ENCODE data around the gene MPP2. TPM values are rescaled to one million over a fixed set of nuclear protein-coding genes. Genes with fewer than 3 reads are reported as not detected.
A peak's percentile ranks its signal among the peaks of the same experiment; 100 is the strongest.

The MPP2 gene
- total RNA-seq, 5 donors from 2014 or later (not counting 1 experiment from before 2014, with no cell fraction given), result 1.6 to 5.6 (median 3.2) TPM

DNA sequence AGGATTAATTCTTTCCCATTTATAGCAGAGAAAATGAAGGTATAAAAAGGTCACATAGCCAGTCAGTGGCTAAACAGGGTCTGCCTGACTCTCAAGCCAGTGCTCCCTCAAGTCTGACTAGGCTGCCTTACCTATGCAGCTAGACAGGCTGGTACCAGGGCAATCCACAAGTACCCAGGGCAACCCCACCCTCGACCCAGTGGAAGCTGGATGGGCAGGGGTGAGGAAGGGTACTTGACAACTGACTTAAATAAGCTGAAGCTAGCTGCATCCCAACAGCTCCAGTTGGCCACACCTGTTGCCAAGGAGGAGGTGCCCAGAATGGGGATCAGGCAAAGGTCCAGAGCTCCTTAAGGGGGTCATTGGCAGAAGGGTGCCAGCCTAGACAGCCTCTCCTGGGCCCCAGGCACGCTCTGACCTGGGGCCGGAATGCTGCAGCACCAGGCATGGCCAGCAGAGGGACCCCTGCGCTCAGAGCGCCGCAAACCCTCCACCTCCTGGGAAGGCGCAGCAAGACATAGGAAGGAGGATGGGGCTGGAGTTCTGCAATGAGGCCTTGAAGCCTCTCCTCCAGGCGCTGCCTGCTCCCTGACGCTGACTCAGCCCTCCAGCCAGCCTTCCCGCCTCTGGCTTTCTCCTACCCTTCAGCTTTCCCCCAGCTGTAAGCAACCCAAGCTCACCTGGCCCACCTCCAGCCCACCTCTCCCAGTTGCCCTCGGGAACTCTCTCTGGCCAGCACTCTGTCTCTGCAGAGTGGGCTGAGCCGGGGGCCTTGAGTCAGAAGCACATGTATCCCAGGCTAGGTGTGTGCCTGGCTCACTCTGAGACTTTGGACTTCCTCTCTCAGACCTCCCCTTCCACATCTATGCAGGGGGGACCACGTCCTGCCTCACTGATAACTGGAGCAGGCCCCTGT, 28.8 kb downstream of the MPP2 start:
- H3K9me3 ChIP-seq, result no peaks in the 10 kb centered on the region
- Mint-ChIP-seq H3K4me3 (no peak overlapping the region), H3K9me3 (no peaks in the 10 kb centered on the region), H3K4me1 (peaks cover 2 to 9% (median 3%) of the 10 kb centered on the region in 3 donors), H3K36me3 (no peaks in the 10 kb centered on the region), H3K27me3 (peaks cover 0 to 4% of the 10 kb centered on the region in 2 donors), H3K27ac (no peak overlapping the region)
- CTCF ChIA-PET, result interaction anchor here (0.5 to 1.9 kb wide), 9 partner anchors 9 to 403 kb away, joined by 3 to 8 read pairs (median 3); no protein-coding TSS in a partner anchor
- WGBS (ENCODE audit: insufficient coverage), result 28% methylated on average over 9 of the region's 13 CpGs
- H3K27me3 ChIP-seq (replicated peaks in 1 of 2; ENCODE audit: control insufficient read depth in 2 of 2, extremely low read depth in 1 of 2, insufficient read depth in 2 of 2, low read length in 1 of 2), result peaks cover 0 to 35% of the 10 kb centered on the region in 2 experiments
- DNase-seq (peak in 30 of 35 experiments; percentile 16 to 77 (median 46)), ATAC-seq (replicated peaks in 1 of 4) (peak; percentile 79 to 89 (median 84))
- H3K4me1 ChIP-seq (ENCODE audit: control insufficient read depth in 1 of 2, extremely low read depth in 1 of 2, insufficient read depth in 2 of 2, low read length in 2 of 2), result peaks cover 0 to 7% of the 10 kb centered on the region in 2 experiments
- H3K27ac ChIP-seq (ENCODE audit: low read length), result no peak overlapping the region
- POLR2A ChIA-PET, result no interaction called here
- no peak overlapping the region for H3K4me3 ChIP-seq (ENCODE audit: control insufficient read depth in 1 of 2, extremely low read depth in 1 of 2, low read length in 1 of 2)
- H3K36me3 ChIP-seq (ENCODE audit: control insufficient read depth in 2 of 2, extremely low read depth in 1 of 2, insufficient read depth in 1 of 2, low read length in 1 of 2), result no peaks in the 10 kb centered on the region

DNA sequence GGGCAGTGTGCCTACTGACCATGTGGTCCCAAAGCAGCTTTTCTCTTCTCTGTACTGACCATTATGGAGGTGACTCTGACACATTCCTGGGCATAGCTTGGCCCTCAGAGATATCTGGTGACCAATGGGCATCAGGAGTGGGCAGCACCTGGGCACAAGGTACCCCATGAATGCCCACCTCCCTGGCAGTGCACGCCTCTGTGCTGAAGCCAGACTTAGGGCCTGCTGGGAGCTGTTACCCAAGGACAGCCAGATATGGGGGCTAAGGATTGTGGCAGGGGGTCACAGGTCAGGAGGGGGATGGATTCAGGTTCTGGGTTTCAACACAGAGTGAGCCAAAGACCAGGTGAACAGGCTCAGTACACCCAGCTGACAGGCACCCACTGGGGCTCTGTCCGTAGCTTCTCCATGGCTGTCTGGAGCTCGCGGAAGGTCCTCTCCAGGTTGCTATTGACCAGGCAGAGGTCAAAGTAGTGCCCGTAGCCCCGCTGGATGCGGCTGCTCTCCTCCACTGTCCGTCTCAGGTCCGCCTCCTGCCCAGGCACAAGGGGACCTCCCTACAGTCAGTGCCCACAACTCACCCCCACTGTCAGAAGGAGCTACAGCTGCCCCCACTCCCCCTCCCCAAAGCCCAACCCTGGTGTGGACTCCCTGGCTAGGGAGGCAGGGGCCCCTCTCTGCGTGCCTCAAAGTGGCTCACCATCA, 29.7 kb downstream of the MPP2 start:
- peaks cover 0 to 7% of the 10 kb centered on the region in 2 experiments for H3K4me1 ChIP-seq (ENCODE audit: control insufficient read depth in 1 of 2, extremely low read depth in 1 of 2, insufficient read depth in 2 of 2, low read length in 2 of 2)
- Mint-ChIP-seq H3K27me3 (peaks cover 0 to 8% of the 10 kb centered on the region in 2 donors), H3K36me3 (no peaks in the 10 kb centered on the region), H3K9me3 (no peaks in the 10 kb centered on the region), H3K4me1 (peaks cover 2 to 9% (median 3%) of the 10 kb centered on the region in 3 donors), H3K27ac (no peak overlapping the region), H3K4me3 (no peak overlapping the region)
- CTCF ChIA-PET, result interaction anchor here (0.6 to 1.9 kb wide), 8 partner anchors 10 to 166 kb away, joined by 3 to 8 read pairs (median 3); no protein-coding TSS in a partner anchor
- no peak overlapping the region for H3K27ac ChIP-seq (ENCODE audit: low read length)
- DNase-seq (no peak), ATAC-seq (replicated peaks in 1 of 4) (no peak)
- H3K4me3 ChIP-seq (ENCODE audit: control insufficient read depth in 1 of 2, extremely low read depth in 1 of 2, low read length in 1 of 2), result no peak overlapping the region
- POLR2A ChIA-PET, result no interaction called here
- peaks cover 0 to 32% of the 10 kb centered on the region in 2 experiments for H3K27me3 ChIP-seq (replicated peaks in 1 of 2; ENCODE audit: control insufficient read depth in 2 of 2, extremely low read depth in 1 of 2, insufficient read depth in 2 of 2, low read length in 1 of 2)
- H3K36me3 ChIP-seq (ENCODE audit: control insufficient read depth in 2 of 2, extremely low read depth in 1 of 2, insufficient read depth in 1 of 2, low read length in 1 of 2), result no peaks in the 10 kb centered on the region
- WGBS (ENCODE audit: insufficient coverage), result 73% methylated on average over 4 of the region's 10 CpGs
- H3K9me3 ChIP-seq, result no peaks in the 10 kb centered on the region

DNA sequence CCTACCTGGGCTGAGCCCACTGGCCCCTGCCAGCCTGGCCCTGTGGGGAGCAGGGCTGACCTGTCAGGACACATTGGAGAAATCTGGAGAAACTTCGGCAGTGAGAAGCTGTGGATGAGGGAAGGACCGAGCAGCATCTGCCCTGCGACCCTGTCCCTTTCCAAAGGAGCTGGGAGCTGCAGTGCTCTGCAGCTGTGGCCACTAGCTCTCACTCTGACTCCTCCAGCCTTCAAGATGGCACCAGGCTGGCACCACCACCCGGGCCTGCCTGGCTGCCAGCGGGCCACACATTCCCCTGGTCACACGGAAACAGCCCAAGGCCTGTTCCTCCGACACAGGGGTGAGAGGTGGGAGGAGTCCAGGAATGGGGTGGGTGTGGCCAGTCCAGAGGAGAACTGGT, 30.3 kb downstream of the MPP2 start:
- Mint-ChIP-seq H3K9me3 (no peaks in the 10 kb centered on the region), H3K4me3 (no peak overlapping the region), H3K27me3 (peaks cover 4 to 14% of the 10 kb centered on the region in 2 donors), H3K4me1 (peaks cover 2 to 9% (median 3%) of the 10 kb centered on the region in 3 donors), H3K27ac (no peak overlapping the region), H3K36me3 (no peaks in the 10 kb centered on the region)
- no peaks in the 10 kb centered on the region for H3K36me3 ChIP-seq (ENCODE audit: control insufficient read depth in 2 of 2, extremely low read depth in 1 of 2, insufficient read depth in 1 of 2, low read length in 1 of 2)
- DNase-seq (no peak), ATAC-seq (replicated peaks in 1 of 4) (no peak)
- POLR2A ChIA-PET, result no interaction called here
- H3K27ac ChIP-seq (ENCODE audit: low read length), result no peak overlapping the region
- H3K4me1 ChIP-seq (ENCODE audit: control insufficient read depth in 1 of 2, extremely low read depth in 1 of 2, insufficient read depth in 2 of 2, low read length in 2 of 2), result peaks cover 0 to 7% of the 10 kb centered on the region in 2 experiments
- WGBS (ENCODE audit: insufficient coverage), result 83% methylated on average over 4 of the region's 7 CpGs
- peaks cover 0 to 32% of the 10 kb centered on the region in 2 experiments for H3K27me3 ChIP-seq (replicated peaks in 1 of 2; ENCODE audit: control insufficient read depth in 2 of 2, extremely low read depth in 1 of 2, insufficient read depth in 2 of 2, low read length in 1 of 2)
- no peaks in the 10 kb centered on the region for H3K9me3 ChIP-seq
- no peak overlapping the region for H3K4me3 ChIP-seq (ENCODE audit: control insufficient read depth in 1 of 2, extremely low read depth in 1 of 2, low read length in 1 of 2)
- CTCF ChIA-PET, result interaction anchor here (0.6 to 1.3 kb wide), 6 partner anchors 11 to 1297 kb away, joined by 3 to 5 read pairs (median 3); no protein-coding TSS in a partner anchor

DNA sequence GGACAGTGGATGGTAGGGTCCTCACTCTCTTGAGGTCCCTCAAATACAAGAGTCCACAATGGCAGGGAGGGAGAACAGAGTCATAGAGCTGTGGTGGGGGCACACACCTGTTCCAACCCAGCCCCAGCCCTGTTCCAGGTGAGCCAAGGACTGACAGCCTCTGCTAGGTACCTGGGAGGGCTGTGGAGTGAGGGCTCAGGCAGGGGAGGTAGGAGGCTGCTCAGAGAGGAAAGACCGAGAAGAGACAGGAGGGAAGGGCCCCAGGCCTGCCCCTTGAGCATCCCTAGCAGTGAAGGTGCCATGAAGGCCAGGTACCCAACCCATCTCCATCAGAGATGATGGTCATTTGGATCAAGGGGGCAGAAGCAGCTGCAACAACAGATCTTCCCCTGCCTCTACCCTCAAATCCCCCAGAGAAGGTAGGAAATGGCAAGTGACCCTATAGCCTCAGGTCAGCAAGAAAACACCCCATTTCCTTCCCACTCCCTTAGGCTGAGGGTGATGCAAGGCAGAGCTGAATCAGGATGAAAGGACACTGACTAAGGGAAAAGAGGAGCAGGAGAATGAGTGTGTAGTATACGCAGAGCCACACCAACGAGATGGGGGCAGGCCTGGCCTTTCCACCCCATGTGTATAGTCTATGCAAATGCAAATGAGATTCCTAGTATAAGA, 31.7 kb downstream of the MPP2 start:
- no CpG with 5 or more reads among the region's 3 CpGs for WGBS (ENCODE audit: insufficient coverage)
- peaks cover 0 to 31% of the 10 kb centered on the region in 2 experiments for H3K27me3 ChIP-seq (replicated peaks in 1 of 2; ENCODE audit: control insufficient read depth in 2 of 2, extremely low read depth in 1 of 2, insufficient read depth in 2 of 2, low read length in 1 of 2)
- H3K27ac Mint-ChIP-seq, result no peak overlapping the region
- no peak overlapping the region for H3K4me3 Mint-ChIP-seq
- H3K27me3 Mint-ChIP-seq, result peaks cover 4 to 15% of the 10 kb centered on the region in 2 donors
- no peak for DNase-seq
- H3K36me3 Mint-ChIP-seq, result no peaks in the 10 kb centered on the region
- no peak overlapping the region for H3K27ac ChIP-seq (ENCODE audit: low read length)
- H3K9me3 Mint-ChIP-seq, result no peaks in the 10 kb centered on the region
- H3K4me3 ChIP-seq (ENCODE audit: control insufficient read depth in 1 of 2, extremely low read depth in 1 of 2, low read length in 1 of 2), result no peak overlapping the region
- H3K4me1 ChIP-seq (ENCODE audit: control insufficient read depth in 1 of 2, extremely low read depth in 1 of 2, insufficient read depth in 2 of 2, low read length in 2 of 2), result peaks cover 0 to 7% of the 10 kb centered on the region in 2 experiments
- ChIA-PET POLR2A (no interaction called here), CTCF (no interaction called here)
- ATAC-seq (replicated peaks in 1 of 4), result no peak
- H3K9me3 ChIP-seq, result no peaks in the 10 kb centered on the region
- H3K36me3 ChIP-seq (ENCODE audit: control insufficient read depth in 2 of 2, extremely low read depth in 1 of 2, insufficient read depth in 1 of 2, low read length in 1 of 2), result no peaks in the 10 kb centered on the region
- peaks cover 2 to 9% (median 3%) of the 10 kb centered on the region in 3 donors for H3K4me1 Mint-ChIP-seq

DNA sequence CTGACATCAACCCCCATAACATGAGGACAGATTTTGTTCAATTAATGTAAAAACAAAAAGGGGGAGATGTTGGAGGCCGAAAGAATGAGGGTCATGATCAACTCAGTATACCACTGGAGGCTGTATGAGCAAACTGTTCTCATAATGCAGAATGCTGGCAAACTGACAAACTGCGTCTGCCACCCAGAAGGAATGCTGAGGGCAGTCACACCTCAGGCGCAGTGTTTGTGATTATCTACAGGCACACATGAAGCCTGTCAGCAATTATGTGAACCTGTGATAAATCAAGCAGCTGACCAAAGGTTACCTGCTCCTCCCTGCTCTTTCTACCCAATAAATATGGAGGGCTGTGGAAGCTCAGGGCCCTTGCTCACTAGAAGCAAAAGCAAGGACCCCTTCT, 33.0 kb downstream of the MPP2 start:
- no peaks in the 10 kb centered on the region for H3K36me3 Mint-ChIP-seq
- Histone ChIP-seq H3K27me3 (replicated peaks in 1 of 2; ENCODE audit: control insufficient read depth in 2 of 2, extremely low read depth in 1 of 2, insufficient read depth in 2 of 2, low read length in 1 of 2) (peaks cover 0 to 26% of the 10 kb centered on the region in 2 experiments), H3K9me3 (no peaks in the 10 kb centered on the region), H3K4me3 (ENCODE audit: control insufficient read depth in 1 of 2, extremely low read depth in 1 of 2, low read length in 1 of 2) (no peak overlapping the region), H3K36me3 (ENCODE audit: control insufficient read depth in 2 of 2, extremely low read depth in 1 of 2, insufficient read depth in 1 of 2, low read length in 1 of 2) (no peaks in the 10 kb centered on the region), H3K4me1 (ENCODE audit: control insufficient read depth in 1 of 2, extremely low read depth in 1 of 2, insufficient read depth in 2 of 2, low read length in 2 of 2) (peaks cover 0 to 7% of the 10 kb centered on the region in 2 experiments), H3K27ac (ENCODE audit: low read length) (no peak overlapping the region)
- DNase-seq, result no peak
- H3K27ac Mint-ChIP-seq, result no peak overlapping the region
- no peak for ATAC-seq (replicated peaks in 1 of 4)
- H3K27me3 Mint-ChIP-seq, result peaks cover 9 to 22% of the 10 kb centered on the region in 2 donors
- H3K4me1 Mint-ChIP-seq, result peaks cover 2 to 8% (median 3%) of the 10 kb centered on the region in 3 donors
- WGBS (ENCODE audit: insufficient coverage), result 100% methylated on average over 2 of the region's 3 CpGs
- no peak overlapping the region for H3K4me3 Mint-ChIP-seq
- POLR2A ChIA-PET, result no interaction called here
- H3K9me3 Mint-ChIP-seq, result no peaks in the 10 kb centered on the region
- CTCF ChIA-PET, result no interaction called here

DNA sequence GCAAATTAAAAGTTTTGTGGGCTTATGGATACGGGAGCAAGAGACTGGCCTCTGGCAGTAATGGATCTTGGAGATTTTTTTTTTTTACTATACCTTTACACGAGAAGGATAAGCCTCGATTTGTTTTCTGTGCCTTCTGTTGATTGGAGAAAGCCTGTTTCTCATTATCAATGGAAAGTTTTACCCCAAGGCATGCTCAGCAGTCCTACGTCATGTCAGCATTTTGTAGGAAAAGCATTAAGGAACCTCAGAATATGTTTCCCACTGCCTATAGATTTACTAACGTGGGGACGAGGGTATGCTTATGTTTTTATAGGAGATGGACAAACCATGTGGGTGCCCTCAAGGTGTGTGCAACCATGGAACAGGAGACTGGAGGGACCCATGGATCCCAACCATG, 33.5 kb downstream of the MPP2 start:
- Histone ChIP-seq H3K9me3 (no peaks in the 10 kb centered on the region), H3K27me3 (replicated peaks in 1 of 2; ENCODE audit: control insufficient read depth in 2 of 2, extremely low read depth in 1 of 2, insufficient read depth in 2 of 2, low read length in 1 of 2) (peaks cover 0 to 26% of the 10 kb centered on the region in 2 experiments), H3K4me3 (ENCODE audit: control insufficient read depth in 1 of 2, extremely low read depth in 1 of 2, low read length in 1 of 2) (no peak overlapping the region), H3K27ac (ENCODE audit: low read length) (no peak overlapping the region), H3K36me3 (ENCODE audit: control insufficient read depth in 2 of 2, extremely low read depth in 1 of 2, insufficient read depth in 1 of 2, low read length in 1 of 2) (no peaks in the 10 kb centered on the region), H3K4me1 (ENCODE audit: control insufficient read depth in 1 of 2, extremely low read depth in 1 of 2, insufficient read depth in 2 of 2, low read length in 2 of 2) (peaks cover 0 to 6% of the 10 kb centered on the region in 2 experiments)
- H3K27ac Mint-ChIP-seq, result no peak overlapping the region
- WGBS (ENCODE audit: insufficient coverage), result 93% methylated on average over 3 of the region's 6 CpGs
- no peaks in the 10 kb centered on the region for H3K36me3 Mint-ChIP-seq
- H3K4me1 Mint-ChIP-seq, result peaks cover 2 to 3% (median 2%) of the 10 kb centered on the region in 3 donors
- no peak for ATAC-seq (replicated peaks in 1 of 4)
- peaks cover 10 to 22% of the 10 kb centered on the region in 2 donors for H3K27me3 Mint-ChIP-seq
- CTCF ChIA-PET, result no interaction called here
- H3K4me3 Mint-ChIP-seq, result no peak overlapping the region
- POLR2A ChIA-PET, result no interaction called here
- no peak for DNase-seq
- no peaks in the 10 kb centered on the region for H3K9me3 Mint-ChIP-seq

Data from T-cell (primary cell).